8988T (cell line): ENCODE measurements around the gene KLC3.
A peak's percentile ranks its signal among the peaks of the same experiment; 100 is the strongest.
"Not testable (repeated sequence)": the region's sequence is repeated elsewhere in the genome, so short reads cannot be mapped to it uniquely, and the experiment has no call there.

Experiments
- DNase-seq: peaks from one replicate; pipeline ENCODE4 v3.0.0; 2011

The KLC3 gene

DNA sequence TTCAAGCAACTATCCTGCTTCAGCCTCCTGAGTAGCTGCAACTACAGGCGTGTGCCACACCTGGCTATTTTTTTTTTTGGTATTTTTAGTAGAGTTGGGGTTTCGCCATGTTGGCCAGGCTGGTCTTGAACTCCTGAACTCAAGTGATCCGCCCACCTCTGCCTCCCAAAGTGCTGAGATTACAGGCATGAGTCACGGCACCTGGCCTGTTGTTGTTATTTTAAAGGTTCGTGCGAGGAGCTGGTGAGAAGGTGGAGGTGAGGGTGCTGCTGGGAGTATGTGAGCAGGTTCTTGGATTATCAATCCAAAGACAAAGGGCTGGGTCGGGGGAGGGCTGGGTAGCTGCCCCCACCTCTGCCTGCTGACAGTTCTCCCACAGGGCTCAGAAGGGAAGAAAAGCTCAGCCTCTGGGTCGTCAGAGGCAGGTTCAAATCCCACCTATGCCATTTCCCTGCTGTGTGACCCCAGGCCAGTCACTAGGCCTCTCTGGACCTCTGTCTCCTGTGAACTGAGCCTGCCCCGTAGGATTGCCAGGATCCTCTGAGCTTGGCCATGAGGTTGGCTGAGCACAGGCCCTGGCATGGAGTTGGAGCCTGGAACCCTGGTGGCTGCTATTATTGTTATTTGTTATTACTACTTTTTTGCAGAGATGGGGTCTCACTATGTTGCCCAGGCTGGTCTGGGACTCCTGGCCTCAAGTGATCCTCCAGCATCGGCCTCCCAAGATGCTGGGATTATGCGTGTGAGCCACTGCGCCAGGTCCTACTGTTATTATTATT is 19.4 kb upstream of the KLC3 start:
- peak; percentile 8 for DNase-seq

- DNase-seq, result peak; percentile 21
Measured at GRCh38 chr19:45321848-45322247, 18.7 kb upstream of the KLC3 start.

- DNase-seq, result peak; percentile 11
Measured at GRCh38 chr19:45322311-45322710, 18.2 kb upstream of the KLC3 start.

DNA sequence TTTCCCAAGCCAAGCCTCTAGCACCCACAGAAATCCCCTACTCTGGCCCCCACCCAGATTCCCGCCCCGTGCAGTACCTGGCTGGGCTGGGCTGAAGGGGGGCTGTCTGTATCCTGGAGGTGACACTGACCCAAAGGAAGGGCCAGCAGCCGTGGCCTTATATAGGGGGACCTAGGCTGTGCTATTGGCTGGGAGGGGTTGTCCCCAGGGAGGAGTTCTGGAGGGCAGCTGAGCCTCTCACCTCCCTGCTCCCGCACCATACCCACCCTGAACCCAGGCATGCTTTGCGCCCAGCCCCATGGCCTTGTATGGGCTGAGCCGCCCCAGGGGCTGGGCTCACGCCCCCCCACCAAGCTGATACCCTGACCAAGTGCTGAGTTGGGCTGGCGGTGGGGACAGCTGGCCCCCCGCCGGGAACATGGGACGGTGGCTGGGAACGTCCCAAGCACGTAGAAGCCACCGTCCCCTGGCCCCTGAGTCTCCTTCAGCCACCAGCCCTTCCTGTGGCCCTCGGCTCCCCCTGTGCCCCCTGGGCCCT is 17.7 kb upstream of the KLC3 start, which contains the start of gene CKM:
Gene CKM (minus strand): TSS at position 132 of the 538 bp plus-strand sequence. CDS start 3,162 bp downstream, outside the sequence.
- no peak for DNase-seq

- DNase-seq, result no peak
Measured at GRCh38 chr19:45323671-45324081, 16.9 kb upstream of the KLC3 start.

DNA sequence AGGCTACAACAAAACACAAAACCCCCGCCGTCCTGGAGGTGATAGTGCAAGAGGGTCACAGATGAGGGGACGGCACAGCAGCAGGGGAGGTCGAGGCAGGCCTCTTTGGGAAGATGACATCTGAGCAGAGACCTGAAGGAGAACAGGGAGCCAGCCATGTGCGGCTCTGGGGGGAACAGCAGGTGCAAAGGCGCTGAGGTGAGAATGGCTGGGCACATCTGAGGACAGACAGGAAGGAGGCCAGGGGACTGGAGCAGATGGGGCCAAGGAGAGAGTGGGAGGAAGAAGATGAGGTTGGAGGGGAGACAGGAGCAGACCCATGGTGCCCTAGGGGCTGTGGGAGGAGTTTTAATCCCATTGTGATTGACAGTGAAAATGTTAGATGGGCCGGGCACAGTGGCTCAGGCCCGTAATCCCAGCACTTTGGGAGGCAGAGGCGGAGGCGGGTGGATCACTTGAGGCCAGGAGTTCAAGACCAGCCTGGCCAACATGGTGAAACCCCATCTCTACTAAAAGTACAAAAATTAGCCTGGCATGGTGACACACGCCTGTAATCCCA is 16.1 kb upstream of the KLC3 start:
- DNase-seq, result no peak

- DNase-seq, result no peak
Measured at GRCh38 chr19:45327404-45328143, 13.0 kb upstream of the KLC3 start.

GRCh38 chr19:45331411-45331810 is 9.1 kb upstream of the KLC3 start:
- DNase-seq, result no peak

- DNase-seq, result no peak
Measured at GRCh38 chr19:45333609-45334303, 6.8 kb upstream of the KLC3 start.

DNA sequence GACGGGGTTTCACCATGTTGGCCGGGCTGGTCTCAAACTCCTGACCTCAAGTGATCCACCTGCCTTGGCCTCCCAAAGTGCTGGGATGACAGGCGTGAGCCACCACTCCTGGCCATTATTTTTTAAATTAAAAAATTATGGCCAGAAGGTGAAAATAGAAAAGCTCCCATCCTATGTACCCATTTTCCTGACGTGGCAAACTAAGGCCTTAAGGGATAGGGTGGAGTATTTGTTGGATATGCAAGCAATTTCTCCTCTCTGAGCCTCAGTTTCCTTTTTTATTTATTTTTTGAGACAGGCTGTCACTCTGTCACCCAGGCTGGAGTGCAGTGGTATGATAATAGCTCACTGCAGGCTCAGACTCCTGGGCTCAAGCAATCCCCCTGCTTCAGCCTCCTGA is 5.7 kb upstream of the KLC3 start:
- DNase-seq, result not testable (repeated sequence)

- no peak for DNase-seq
Measured at GRCh38 chr19:45336696-45337251, 3.8 kb upstream of the KLC3 start.

GRCh38 chr19:45339629-45340028 is 921 bp upstream of the KLC3 start:
- DNase-seq, result no peak

DNA sequence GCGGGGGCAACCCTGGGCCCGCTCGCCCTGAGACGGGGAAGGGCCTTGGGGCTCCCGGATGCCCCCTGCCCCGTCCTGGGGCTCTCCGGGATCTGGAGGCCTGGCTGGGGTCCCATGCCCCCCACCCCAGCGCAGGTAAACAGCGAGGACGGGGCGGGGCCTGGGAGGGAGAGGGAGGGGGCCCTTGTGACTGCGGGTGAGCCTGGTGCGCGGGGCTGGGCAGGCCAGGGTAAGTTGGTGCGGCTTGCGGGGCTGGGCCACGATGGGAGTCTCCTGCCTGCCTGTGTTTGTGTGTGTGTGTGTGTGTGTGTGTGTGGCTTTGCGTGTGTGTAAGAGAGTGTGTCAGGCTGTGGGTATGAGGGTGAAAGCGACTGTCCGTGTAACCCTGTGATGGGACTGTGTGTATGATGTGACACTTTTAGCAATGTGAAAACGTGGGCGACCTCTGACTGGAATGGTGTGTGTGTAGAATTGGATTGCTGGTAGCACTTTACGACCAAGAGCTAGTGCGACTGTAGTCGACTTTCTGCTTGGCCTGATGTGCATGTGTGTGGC is 426 bp downstream of the KLC3 start:
- DNase-seq, result no peak

- DNase-seq, result no peak
Measured at GRCh38 chr19:45342911-45343310, 2.4 kb downstream of the KLC3 start.

- DNase-seq, result no peak
Measured at GRCh38 chr19:45344621-45345505, 4.3 kb downstream of the KLC3 start.

GRCh38 chr19:45345506-45345860 is 4.9 kb downstream of the KLC3 start:
- DNase-seq, result no peak

DNA sequence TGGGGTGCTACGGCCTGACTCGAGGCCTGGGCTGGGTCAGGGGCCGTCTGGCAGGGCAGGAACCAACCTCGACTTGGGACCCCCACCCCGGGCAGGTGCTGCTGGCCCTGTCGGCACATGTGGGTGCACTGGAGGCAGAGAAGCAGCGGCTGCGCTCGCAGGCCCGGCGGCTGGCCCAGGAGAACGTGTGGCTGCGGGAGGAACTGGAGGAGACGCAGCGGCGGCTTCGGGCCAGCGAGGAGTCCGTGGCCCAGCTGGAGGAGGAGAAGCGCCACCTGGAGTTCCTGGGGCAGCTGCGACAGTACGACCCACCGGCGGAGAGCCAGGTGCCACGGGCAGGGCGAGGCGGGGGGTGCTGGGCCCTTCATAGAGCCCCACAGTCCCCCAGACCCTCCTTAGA is 5.9 kb downstream of the KLC3 start:
- DNase-seq, result no peak

DNA sequence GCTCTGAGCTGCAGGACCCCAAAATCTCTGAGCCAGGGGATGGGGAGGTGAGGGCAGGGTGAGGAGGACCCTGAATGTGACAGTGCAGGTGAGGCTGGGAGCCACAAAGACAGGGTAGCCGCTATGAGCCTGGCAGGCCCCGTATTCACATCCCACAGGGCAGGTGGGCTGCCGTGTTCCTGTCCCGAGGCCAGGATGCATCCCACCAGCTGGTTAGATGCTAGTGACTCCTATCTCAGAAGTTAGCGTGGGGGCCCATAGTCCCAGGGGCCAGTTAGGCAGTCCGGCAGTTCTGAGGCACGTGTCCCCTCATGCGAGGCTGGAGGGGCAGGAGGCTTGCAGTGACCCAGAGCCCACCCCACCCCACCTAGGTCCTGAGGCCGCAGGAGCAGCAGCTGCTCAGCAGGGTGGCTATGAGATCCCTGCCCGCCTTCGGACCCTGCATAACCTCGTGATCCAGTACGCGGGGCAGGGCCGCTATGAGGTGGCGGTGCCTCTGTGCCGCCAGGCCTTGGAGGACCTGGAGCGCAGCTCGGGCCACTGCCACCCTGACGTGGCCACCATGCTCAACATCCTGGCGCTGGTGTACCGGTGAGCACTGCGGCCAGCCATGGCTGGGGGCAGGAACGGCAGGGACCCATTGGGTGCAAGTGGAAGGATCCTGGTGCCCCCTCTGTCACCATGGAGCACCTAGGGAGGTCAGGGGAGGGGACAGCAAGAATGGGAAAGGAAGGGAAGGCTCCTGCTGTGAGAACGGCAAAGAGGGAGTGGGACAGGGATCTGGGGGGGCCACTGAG is 7.2 kb downstream of the KLC3 start:
- DNase-seq, result no peak

DNA sequence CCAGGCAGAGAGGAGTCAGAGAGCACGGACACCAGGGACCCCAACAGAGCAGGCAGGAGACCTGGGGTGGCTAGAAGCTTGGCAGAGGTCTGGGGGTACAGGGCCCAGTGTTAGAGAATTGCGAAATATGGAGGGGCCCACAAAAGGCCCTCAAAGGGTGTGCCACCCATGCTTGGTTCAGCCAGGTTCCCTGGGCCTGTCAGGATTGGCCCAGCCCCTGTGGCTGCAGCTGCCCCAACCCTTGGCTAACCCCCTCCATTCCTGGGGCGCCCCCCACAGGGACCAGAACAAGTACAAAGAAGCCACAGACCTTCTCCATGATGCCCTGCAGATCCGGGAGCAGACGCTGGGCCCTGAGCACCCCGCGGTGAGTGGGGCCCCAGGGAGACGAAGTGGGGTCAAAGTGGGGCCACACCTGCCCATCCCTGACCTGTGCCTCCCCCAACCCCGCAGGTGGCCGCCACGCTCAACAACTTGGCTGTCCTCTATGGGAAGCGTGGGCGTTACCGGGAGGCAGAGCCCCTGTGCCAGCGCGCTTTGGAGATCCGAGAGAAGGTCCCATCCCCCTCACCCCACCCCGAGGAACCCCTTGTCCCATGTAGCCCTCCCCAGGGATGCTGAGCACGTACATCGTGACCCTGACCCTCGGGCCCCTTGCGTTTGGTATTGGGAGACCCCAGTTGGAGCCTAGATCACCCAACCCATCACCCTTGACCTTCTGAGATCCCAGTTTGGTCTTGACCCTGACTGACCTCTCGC is 8.0 kb downstream of the KLC3 start:
- DNase-seq, result no peak

GRCh38 chr19:45349126-45349415 is 8.5 kb downstream of the KLC3 start:
- DNase-seq, result no peak
